Measurements from ENCODE around the gene ZNF236.
"Not testable (repeated sequence)": the region's sequence is repeated elsewhere in the genome, so short reads cannot be mapped to it uniquely, and the experiment has no call there.

ZNF236 gene

DNA sequence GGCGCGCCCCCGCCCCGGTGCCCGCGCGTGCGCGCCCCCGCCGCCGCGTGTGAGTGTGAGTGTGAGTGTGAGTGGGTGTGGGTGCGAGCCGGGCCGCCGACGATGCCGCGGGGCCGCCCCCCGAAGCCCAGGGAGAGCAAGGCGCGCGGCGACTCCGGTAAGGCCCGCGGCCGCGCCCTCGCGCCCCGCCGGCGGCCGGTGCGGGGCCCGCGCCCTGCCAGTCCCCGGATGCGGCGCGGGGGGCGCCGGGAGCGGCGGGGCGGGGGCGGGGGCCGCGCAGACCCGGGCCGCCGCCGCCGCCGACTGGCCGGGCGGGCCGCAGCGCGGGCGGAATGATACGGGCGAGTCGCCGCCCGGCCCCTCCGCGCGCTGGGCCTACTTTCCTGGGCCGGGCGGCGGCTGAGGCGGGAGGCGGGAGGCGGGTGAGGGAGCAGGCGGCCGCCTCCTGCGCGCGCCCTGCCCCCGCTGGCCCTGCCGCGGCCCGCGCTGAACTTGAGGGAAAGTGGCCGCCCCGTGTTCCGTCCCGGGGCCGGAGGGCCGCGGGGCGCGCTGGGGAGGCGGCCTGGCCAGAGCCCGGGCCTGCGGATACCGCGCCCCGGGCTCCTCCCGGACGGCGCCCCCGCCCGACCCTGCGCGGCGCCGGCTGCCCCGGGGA is at the start of gene ZNF236:
ZNF236 (plus strand) TSS at position 52 of the 655 bp plus-strand sequence; CDS start at position 103, 51 bp downstream.
- peak; percentile 53 to 59 for DNase-seq (ENCODE audit: low read depth in 2 of 2)

- DNase-seq (ENCODE audit: low read depth in 2 of 2) = no peak
Measured at GRCh38 chr18:76772665-76773064, 49.7 kb upstream of the ZNF236 start.

DNA sequence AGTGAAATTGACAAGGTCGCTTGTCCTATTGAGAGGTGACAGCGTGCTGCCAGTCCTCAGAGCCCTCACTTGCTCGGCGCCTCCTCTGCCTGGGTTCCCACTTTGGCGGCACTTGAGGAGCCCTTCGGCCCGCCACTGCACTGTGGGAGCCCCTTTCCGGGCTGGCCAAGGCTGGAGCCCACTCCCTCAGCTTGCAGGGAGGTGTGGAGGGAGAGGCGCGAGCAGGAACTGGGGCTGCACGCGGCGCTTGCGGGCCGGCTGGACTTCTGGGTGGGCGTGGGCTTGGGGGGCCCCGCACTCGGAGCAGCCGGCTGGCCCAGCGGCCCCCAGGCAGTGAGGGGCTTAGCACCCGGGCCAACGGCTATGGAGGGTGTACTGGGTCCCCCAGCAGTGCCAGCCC is 45.3 kb upstream of the ZNF236 start:
- not testable (repeated sequence) for DNase-seq (ENCODE audit: low read depth in 2 of 2)

DNA sequence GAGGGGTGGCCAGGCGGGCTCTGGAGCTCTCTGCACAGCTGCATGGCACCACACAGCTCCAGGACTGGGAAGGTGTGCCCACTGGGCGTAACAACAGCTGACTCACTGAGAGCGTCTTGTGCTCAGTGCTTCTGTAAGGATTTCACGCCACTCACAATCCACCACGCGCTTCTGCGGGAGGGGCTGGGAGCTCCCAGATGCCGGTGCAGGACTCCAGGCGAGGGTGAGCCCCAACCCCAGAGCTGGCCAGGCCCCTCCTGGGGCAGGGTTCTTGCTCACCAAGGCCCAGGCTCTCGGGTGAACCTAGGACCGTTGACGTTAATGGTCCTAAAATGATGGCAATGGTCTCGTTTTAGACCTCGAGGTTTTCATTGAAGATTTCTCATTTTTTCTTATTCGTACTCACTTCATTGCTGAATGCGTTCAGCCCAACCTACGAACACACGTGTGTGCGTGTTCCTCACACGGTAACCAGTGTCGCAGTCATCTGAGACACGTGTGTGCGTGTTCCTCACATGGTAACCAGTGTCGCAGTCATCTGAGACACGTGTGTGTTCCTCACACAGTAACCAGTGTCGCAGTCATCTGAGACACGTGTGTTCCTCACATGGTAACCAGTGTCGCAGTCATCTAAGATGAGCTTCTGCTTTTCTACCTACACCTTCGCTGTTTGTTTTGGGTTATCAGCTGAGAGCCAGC is 38.4 kb upstream of the ZNF236 start:
- DNase-seq (ENCODE audit: low read depth in 2 of 2) = no peak

DNA sequence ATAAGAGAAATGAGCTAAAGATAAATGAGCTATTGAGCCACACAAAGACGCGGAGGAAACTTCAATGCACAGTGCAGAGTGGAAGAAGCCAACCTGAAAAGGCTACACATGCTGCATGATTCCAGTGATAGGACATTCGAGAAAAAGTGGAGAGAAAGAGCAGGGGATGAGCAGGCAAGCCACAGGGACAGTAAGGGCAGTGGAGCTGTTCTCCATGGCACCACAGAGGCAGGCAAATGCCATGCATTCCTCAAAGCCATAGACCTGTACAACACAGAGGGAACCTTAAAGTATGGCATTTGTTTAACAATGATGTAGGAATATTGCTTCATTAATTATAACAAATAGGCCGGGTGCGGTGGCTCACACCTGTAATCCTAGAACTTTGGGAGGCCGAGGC is 36.5 kb upstream of the ZNF236 start:
- no peak for DNase-seq (ENCODE audit: low read depth in 2 of 2)

DNA sequence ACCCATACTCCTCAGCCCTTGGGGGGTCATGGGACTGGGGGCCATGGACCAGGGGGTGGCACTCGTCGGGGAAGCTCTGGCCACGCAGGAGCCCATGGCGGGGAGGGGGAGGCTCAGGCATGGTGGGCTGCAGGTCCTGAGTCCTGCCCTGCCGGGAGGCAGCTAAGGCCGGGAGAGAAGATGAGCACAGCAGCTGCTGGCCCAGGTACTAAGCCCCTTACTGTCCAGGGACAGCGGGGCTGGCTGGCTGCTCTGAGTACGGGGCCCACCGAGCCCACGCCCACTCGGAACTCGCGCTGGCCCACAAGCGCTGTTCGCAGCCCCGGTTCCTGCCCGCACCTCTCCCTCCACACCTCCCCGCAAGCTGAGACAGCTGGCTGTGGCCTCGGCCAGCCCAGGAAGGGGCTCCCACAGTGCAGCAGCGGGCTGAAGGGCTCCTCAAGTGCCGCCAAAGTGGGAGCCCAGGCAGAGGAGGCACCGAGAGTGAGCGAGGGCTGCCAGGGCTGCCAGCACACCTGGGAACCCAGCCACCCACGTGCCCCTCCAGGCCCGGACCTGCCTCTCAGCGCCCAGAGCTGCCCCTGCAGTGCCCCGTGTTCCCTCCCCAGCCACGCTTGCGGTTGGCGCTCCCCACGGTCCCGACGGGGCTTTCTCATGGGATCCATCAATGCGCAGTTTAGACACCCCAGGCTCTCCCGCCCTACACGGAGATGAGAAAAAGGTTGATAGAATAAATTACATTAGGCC is 33.6 kb upstream of the ZNF236 start:
- no peak for DNase-seq (ENCODE audit: low read depth in 2 of 2)

DNA sequence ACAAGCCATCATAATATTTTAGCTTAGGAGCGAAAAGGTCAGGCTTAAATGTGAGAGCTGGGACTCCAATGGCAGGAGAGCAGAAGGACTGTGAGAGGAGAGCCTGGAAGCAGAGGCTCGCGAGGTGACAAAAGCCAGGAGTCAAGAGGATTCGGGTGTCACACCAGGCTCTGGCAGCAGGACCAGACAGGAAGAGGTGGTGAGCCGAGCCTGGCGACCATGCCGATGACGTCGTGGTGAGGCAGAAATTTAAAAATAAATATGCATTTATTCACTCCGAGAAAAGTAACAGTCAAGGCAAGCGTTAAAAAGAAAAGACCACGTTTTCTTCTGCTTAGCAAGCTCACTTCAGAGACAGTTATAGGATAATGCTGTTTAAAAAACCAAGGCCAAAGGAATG is 31.3 kb upstream of the ZNF236 start:
- DNase-seq (ENCODE audit: low read depth in 2 of 2) = no peak

GRCh38 chr18:76791642-76792041 is 30.7 kb upstream of the ZNF236 start:
- no peak for DNase-seq (ENCODE audit: low read depth in 2 of 2)

- DNase-seq (ENCODE audit: low read depth in 2 of 2) = no peak
Measured at GRCh38 chr18:76794326-76794725, 28.0 kb upstream of the ZNF236 start.

- no peak for DNase-seq (ENCODE audit: low read depth in 2 of 2)
Measured at GRCh38 chr18:76801567-76802505, 20.5 kb upstream of the ZNF236 start.

GRCh38 chr18:76803413-76803812 is 18.9 kb upstream of the ZNF236 start:
- no peak for DNase-seq (ENCODE audit: low read depth in 2 of 2)

DNA sequence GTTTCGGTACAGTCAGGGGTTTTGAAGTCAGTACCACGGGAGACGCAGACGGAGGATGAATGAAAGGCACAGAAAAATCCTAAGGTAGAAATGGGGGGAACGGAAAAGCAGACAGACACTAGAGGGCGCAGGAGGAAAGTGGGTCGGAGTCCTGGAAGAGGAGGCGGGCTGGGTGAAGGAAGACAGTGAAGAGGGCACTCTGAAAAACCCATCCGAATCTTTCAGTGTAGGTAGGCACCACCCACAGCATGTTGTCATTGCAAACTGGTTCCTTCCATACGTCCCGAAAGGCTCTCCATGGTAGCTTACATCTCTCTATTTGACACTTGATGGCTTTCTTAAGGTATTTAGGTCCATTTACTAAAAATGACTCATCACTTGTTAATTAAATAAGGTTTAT is 18.5 kb upstream of the ZNF236 start:
- DNase-seq (ENCODE audit: low read depth in 2 of 2) = no peak

GRCh38 chr18:76805221-76805620 is 17.1 kb upstream of the ZNF236 start:
- no peak for DNase-seq (ENCODE audit: low read depth in 2 of 2)

DNA sequence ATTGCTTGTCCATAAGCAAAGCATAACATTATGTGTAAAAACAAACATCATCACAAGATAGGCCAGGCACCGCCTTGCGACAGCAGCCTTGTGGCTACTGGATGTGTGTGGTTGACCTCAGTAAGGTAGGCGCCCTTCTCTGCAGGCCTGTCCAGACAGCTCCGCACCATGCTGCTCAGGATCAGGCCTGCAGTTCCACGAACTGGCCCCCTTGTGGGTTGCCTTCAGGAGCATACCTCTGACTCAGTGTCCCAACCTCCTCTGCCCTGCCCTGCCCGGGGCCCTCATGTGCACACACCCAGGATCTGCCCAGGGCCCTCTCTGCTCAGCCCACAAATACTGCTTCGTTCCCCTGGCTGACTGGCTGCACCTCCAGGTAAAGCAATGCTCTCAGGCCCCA is 16.1 kb upstream of the ZNF236 start:
- DNase-seq (ENCODE audit: low read depth in 2 of 2) = no peak

DNA sequence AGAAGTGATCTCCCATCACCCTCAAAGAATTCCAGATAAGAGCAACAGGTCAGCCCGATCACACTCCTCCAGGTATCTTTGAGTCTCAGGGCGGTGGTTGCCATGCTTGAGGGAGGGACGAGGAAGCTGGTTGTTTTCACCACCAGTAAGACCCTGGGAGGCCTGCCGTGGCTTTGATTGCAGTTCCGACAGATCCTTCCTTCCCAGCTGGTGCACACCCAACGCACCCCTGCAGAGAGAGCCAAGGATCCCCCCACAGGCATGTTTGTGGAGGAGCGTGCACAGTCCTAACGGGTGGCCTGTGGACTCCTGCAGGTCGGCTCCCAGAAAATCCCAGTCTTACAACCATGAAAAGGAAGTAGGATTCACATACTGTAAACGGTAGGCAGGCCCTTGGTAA is 13.8 kb upstream of the ZNF236 start:
- no peak for DNase-seq (ENCODE audit: low read depth in 2 of 2)

DNA sequence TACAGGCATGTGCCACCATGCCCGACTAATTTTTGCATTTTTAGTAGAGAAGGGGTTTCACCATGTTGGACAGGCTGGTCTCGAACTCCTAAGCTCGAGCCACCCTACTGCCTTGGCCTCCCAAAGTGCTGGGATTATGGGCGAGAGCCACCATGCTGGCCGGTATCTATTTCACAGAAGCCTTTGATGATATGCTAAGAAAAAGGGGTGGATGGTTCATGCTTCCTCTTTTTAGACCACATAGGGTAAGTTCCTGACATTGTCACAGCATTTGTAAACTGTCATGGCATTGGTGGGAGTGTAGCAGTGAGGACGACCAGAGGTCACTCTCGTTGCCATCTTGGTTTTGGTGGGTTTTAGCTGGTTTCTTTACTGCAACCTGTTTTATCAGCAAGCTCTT is 10.8 kb upstream of the ZNF236 start:
- not testable (repeated sequence) for DNase-seq (ENCODE audit: low read depth in 2 of 2)

DNA sequence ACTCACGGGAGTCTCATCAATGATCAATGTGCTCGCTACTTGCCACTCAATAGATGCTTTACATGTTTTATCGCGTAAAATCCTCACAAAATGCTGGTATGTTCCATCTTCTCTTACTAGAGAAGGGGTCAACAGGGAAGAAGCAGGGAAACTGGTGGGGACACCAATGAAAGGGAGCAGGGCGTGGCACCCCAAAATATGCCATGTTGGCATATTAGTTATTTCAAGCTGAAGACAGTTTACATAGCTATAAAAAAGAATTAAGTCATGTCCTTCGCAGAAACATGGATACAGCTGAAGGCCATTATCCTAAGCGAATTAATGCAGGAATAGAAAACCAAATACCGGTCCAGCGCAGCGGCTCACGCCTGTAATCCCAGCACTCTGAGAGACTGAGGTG is 8.1 kb upstream of the ZNF236 start:
- no peak for DNase-seq (ENCODE audit: low read depth in 2 of 2)

GRCh38 chr18:76816127-76816526 is 6.2 kb upstream of the ZNF236 start:
- DNase-seq (ENCODE audit: low read depth in 2 of 2) = no peak

DNA sequence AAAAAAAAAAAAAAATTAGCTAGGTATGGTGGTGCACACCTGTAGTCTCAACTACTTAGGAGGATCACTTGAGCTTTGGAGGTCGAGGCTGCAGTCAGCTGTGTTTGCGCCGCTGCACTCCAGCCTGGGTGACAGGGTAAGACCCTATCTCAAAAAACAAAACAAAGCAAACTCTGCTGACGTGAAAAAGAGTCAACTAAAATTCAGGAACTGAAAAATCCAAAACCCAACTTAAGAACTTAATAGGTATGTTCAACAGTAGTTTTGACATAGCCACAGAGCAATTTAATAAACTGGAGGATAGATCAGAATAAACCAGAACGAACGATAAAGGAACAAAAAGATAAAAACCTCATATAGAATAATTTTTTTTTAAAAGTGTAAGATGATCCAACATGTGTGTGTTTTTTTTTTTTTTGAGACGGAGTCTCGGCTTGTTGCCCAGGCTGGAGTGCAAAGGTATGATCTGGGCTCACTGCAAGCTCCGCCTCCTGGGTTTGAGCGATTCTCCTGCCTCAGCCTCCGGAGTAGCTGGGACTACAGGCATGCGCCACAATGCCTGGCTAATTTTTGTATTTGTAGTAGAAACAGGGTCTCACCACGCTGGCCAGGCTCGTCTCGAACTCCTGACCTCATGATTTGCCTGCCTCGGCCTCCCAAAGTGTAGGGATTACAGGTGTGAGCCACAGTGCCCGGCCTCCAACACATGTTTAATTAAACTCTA is 4.3 kb upstream of the ZNF236 start:
- no peak for DNase-seq (ENCODE audit: low read depth in 2 of 2)

DNA sequence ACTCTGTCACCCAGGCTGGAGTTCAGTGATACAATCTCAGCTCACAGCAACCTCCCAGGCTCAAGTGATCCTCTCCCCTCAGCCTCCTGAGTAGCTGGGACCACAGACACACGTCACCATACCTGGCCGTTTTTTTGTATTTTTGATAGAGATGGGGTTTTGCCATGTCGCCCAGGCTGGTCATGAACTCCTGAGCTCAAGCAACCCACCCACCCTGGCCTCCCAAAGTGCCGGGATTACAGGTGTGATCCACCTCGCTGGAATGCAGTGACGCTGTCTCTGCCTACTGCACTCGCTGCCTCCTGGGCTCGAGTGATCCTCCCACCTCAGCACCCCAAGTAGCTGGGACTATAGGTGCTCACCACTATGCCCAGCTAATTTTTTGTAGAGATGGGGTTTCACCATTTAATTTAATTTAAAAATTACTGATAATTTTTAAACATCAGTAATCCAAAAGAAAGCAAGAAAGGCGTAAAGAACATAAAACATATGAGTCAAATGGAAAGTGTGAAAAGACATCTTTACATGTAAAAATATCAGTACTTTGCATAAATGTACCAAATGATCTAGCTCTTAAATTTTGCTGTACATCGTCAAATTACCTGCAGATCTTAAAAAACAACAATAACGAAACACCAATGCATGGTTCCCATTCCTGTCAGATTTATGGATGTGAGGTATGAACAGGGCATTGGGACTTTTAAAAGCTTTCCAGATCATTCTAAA is 2.8 kb upstream of the ZNF236 start:
- DNase-seq (ENCODE audit: low read depth in 2 of 2) = no peak

Data from fibroblast of skin of left biceps (primary cell).